Fibroblast of lung (primary cell): Measurements from ENCODE around the gene FAM241B. TPM values are rescaled to one million over a fixed set of nuclear protein-coding genes. Genes with fewer than 3 reads are reported as not detected.

ENCODE experiments used
- DNase-seq, 2 donors: peaks; one replicate each; pipeline versions ENCODE4 v3.0.0 to v3.0.0-alpha.2; 2010; ENCODE audit warnings: low read depth in 2 of 2
- H2AFZ ChIP-seq: 2 replicates; pipeline ENCODE4 v1.5.1; 2012; ENCODE audit warnings: low read length, control low read depth, inconsistent platforms
- H3K27ac ChIP-seq: 2 replicates; pipeline ENCODE4 v1.5.1; 2011; ENCODE audit warnings: low read length, control low read depth; ENCODE audit not compliant: insufficient read depth
- H3K27me3 ChIP-seq: 2 replicates; pipeline ENCODE4 v1.5.1; 2011; ENCODE audit warnings: mild to moderate bottlenecking, low read length; ENCODE audit not compliant: control insufficient read depth, insufficient read depth
- H3K36me3 ChIP-seq: 2 replicates; pipeline ENCODE4 v1.5.1; 2011; ENCODE audit warnings: low read length; ENCODE audit not compliant: control insufficient read depth, insufficient read depth
- H3K4me1 ChIP-seq: 2 replicates; pipeline ENCODE4 v1.5.1; 2011; ENCODE audit warnings: low read length; ENCODE audit not compliant: control insufficient read depth, insufficient read depth; ENCODE audit errors: extremely low read depth
- H3K4me2 ChIP-seq: 2 replicates; pipeline ENCODE4 v1.5.1; 2011; ENCODE audit warnings: low read length, control low read depth; ENCODE audit not compliant: insufficient read depth; ENCODE audit errors: extremely low read depth
- H3K4me3 ChIP-seq, 4 experiments: fragments of 200-600 bp in 1 of 4; sonication (generic) in 1 of 4; replicated peaks in 1 of 4; 2 replicates each; pipeline ENCODE4 v1.5.1; 2011 to 2016; ENCODE audit warnings: low read length in 4 of 4, low read depth in 3 of 4, mild to moderate bottlenecking in 3 of 4, control low read depth in 2 of 4, inconsistent platforms in 1 of 4, mixed read lengths in 1 of 4; ENCODE audit not compliant: insufficient read depth in 1 of 4; ENCODE audit errors: control extremely low read depth in 1 of 4
- H3K79me2 ChIP-seq: 2 replicates; pipeline ENCODE4 v1.5.1; 2012; ENCODE audit warnings: mild to moderate bottlenecking, low read length, inconsistent platforms; ENCODE audit not compliant: control insufficient read depth, insufficient read depth
- H3K9ac ChIP-seq: 2 replicates; pipeline ENCODE4 v1.5.1; 2011; ENCODE audit warnings: mild to moderate bottlenecking, low read length, control low read depth; ENCODE audit not compliant: insufficient read depth
- H3K9me3 ChIP-seq: 2 replicates; pipeline ENCODE4 v1.5.1; 2012; ENCODE audit warnings: low read depth, low read length; ENCODE audit not compliant: control insufficient read depth, insufficient read depth
- H4K20me1 ChIP-seq: 2 replicates; pipeline ENCODE4 v1.5.1; 2011; ENCODE audit warnings: low read length; ENCODE audit not compliant: control insufficient read depth, insufficient read depth; ENCODE audit errors: extremely low read depth
- EZH2 ChIP-seq: IDR thresholded peaks from 2 replicates; pipeline ENCODE4 v1.5.1; 2012; ENCODE audit warnings: low read length, control low read depth, mild to moderate bottlenecking; ENCODE audit errors: missing control alignments
- polyA plus RNA-seq, 2 donors: library from polyadenylated mRNA; depleted of rRNA in 1 of 2; stranded (reverse) in 1 of 2; unstranded in 1 of 2; fragments of >200 nt; gene quantifications; 2 replicates each; pipeline ENCODE4 v1.2.1, GENCODE V29; 2011 to 2012; ENCODE audit warnings: missing spikeins in 1 of 2
- total RNA-seq: library from RNA; depleted of rRNA; stranded (reverse); fragments of >200 nt; gene quantifications from 2 replicates; pipeline ENCODE4 v1.2.1, GENCODE V29; 2014
- TF ChIP-seq, protein P1 (sequence below), 2 donors: IDR thresholded peaks in 1 of 2; conservative IDR thresholded peaks in 1 of 2; 1 replicate in 1 of 2; 2 replicates in 1 of 2; pipeline ENCODE4 v1.5.1; 2011 to 2012; ENCODE audit warnings: low read length in 2 of 2, control low read depth in 1 of 2, inconsistent platforms in 1 of 2, low read depth in 1 of 2, mild to moderate bottlenecking in 1 of 2

Gene FAM241B
- total and polyA plus RNA-seq, 2 donors (not counting 1 experiment from before 2014, with no cell fraction given): 0.61 to 0.99 TPM

- H3K27me3 ChIP-seq: peaks cover 5% of the 10 kb centered on the region
- H3K4me2 ChIP-seq: no peak overlapping the region
- TF ChIP-seq, protein P1, sequence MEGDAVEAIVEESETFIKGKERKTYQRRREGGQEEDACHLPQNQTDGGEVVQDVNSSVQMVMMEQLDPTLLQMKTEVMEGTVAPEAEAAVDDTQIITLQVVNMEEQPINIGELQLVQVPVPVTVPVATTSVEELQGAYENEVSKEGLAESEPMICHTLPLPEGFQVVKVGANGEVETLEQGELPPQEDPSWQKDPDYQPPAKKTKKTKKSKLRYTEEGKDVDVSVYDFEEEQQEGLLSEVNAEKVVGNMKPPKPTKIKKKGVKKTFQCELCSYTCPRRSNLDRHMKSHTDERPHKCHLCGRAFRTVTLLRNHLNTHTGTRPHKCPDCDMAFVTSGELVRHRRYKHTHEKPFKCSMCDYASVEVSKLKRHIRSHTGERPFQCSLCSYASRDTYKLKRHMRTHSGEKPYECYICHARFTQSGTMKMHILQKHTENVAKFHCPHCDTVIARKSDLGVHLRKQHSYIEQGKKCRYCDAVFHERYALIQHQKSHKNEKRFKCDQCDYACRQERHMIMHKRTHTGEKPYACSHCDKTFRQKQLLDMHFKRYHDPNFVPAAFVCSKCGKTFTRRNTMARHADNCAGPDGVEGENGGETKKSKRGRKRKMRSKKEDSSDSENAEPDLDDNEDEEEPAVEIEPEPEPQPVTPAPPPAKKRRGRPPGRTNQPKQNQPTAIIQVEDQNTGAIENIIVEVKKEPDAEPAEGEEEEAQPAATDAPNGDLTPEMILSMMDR (conservative IDR thresholded peaks at IDR 0.05 in 1 of 2, IDR thresholded peaks at IDR 0.05 in 1 of 2; ENCODE audit: low read depth in 1 of 2, low read length in 2 of 2): no peak
- TF ChIP-seq EZH2: no peak
- H3K27ac ChIP-seq: no peak overlapping the region
- no peaks in the 10 kb centered on the region for H4K20me1 ChIP-seq
- DNase-seq: no peak
- no peaks in the 10 kb centered on the region for H3K4me1 ChIP-seq
- no peaks in the 10 kb centered on the region for H3K79me2 ChIP-seq
- H3K4me3 ChIP-seq: no peak overlapping the region
- no peaks in the 10 kb centered on the region for H3K9me3 ChIP-seq
- no peak overlapping the region for H3K9ac ChIP-seq
- H3K36me3 ChIP-seq: no peaks in the 10 kb centered on the region
- no peak overlapping the region for H2AFZ ChIP-seq
Measured at GRCh38 chr10:69584624-69585023, 45.4 kb upstream of the FAM241B start.

- no peak overlapping the region for H2AFZ ChIP-seq
Measured at GRCh38 chr10:69588358-69588757, 41.7 kb upstream of the FAM241B start.

DNA sequence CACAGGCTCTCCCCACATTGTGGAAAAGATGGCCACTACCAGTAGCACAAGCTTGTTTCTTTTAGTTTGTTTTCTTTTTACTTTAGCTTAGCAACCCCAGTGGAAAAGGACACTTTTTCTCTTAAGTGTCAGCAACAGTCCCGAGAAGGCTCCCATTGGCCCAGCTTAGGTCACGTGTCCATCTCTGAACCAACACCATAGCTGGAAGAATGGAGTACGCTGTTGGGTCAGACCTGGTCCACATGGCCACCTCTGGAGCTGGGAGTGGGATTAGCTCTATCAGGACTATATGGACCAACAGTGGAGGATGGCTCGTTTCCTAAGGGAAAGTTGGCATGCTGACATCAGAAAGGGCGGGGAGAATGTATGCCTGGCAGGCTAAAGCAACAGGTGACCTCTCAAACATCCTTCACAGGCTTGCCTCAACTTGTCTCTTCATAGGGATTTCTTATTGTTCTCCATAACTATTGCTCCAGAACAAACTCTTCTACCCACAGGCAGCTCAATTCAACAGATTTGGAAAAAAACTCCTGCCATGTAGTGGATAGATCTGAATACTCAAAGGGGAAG is 29.2 kb upstream of the FAM241B start:
- H3K27ac ChIP-seq: no peak overlapping the region

More at GRCh38 chr10:69588358-69588757, 41.7 kb upstream of the FAM241B start:
- no peaks in the 10 kb centered on the region for H3K9me3 ChIP-seq
- H3K4me2 ChIP-seq: no peak overlapping the region
- H3K4me3 ChIP-seq: no peak overlapping the region
- no peak overlapping the region for H3K9ac ChIP-seq
- DNase-seq: no peak
- no peaks in the 10 kb centered on the region for H4K20me1 ChIP-seq
- H3K79me2 ChIP-seq: no peaks in the 10 kb centered on the region
- TF ChIP-seq, protein P1 (conservative IDR thresholded peaks at IDR 0.05 in 1 of 2, IDR thresholded peaks at IDR 0.05 in 1 of 2; ENCODE audit: low read depth in 1 of 2, low read length in 2 of 2): no peak
- no peak for TF ChIP-seq EZH2
- H3K27me3 ChIP-seq: peaks cover 2% of the 10 kb centered on the region
- H3K4me1 ChIP-seq: no peaks in the 10 kb centered on the region
- no peaks in the 10 kb centered on the region for H3K36me3 ChIP-seq
- H3K27ac ChIP-seq: no peak overlapping the region

More for the DNA sequence above, 29.2 kb upstream of the FAM241B start:
- no peak for DNase-seq
- Histone ChIP-seq H3K9ac (no peak overlapping the region), H3K4me3 (no peak overlapping the region), H3K4me2 (no peak overlapping the region), H3K4me1 (no peaks in the 10 kb centered on the region), H3K79me2 (no peaks in the 10 kb centered on the region), H4K20me1 (no peaks in the 10 kb centered on the region), H3K9me3 (no peaks in the 10 kb centered on the region), H2AFZ (no peak overlapping the region), H3K27me3 (no peaks in the 10 kb centered on the region), H3K36me3 (no peaks in the 10 kb centered on the region)
- no peak for TF ChIP-seq EZH2
- TF ChIP-seq, protein P1 (conservative IDR thresholded peaks at IDR 0.05 in 1 of 2, IDR thresholded peaks at IDR 0.05 in 1 of 2; ENCODE audit: low read depth in 1 of 2, low read length in 2 of 2): no peak
